ENCODE results near the gene IVD. TPM values are rescaled to one million over a fixed set of nuclear protein-coding genes. Genes with fewer than 3 reads are reported as not detected.

The IVD gene
- total RNA-seq, 1 experiment from 2014 or later: 93.1 TPM

GRCh38 chr15:40418126-40418525 is 12.5 kb downstream of the IVD start:
- WGBS (ENCODE audit: extremely low coverage, insufficient read length, low lambda C conversion rate): no CpG with 5 or more reads among the region's 10 CpGs
- Histone ChIP-seq H3T11ph (ENCODE audit: low read length) (no peak overlapping the region), H3K56ac (ENCODE audit: insufficient read length, low read depth, low read length) (no peak overlapping the region), H2BK15ac (ENCODE audit: low read depth, low read length) (no peak overlapping the region), H3K79me1 (ENCODE audit: insufficient read depth, low read depth, low read length, poor library complexity, severe bottlenecking) (no peaks in the 10 kb centered on the region), H2BK120ac (ENCODE audit: low read depth, low read length, poor library complexity, severe bottlenecking) (no peak overlapping the region), H3K4ac (ENCODE audit: low read depth, low read length) (no peak overlapping the region), H4K91ac (ENCODE audit: insufficient read length, low read depth, low read length) (no peak overlapping the region), H3K9ac (ENCODE audit: extremely low read depth, insufficient read length, low read length) (no peak overlapping the region), H3K4me1 (ENCODE audit: insufficient read depth, low read length) (no peaks in the 10 kb centered on the region), H2BK12ac (ENCODE audit: insufficient read length, low read depth, low read length) (no peak overlapping the region), H3K27me3 (ENCODE audit: insufficient read depth, low read length) (no peaks in the 10 kb centered on the region), H3K14ac (ENCODE audit: insufficient read depth, low read length) (no peak overlapping the region), H3K18ac (ENCODE audit: insufficient read length, low read depth, low read length) (no peak overlapping the region), H3K4me2 (ENCODE audit: insufficient read depth, insufficient read length, low read length) (no peak overlapping the region), H2AFZ (ENCODE audit: low read length) (no peak overlapping the region), H2BK20ac (ENCODE audit: low read depth, low read length, poor library complexity, severe bottlenecking) (no peak overlapping the region), H4K5ac (ENCODE audit: insufficient read length, low read depth, low read length) (no peak overlapping the region), H2BK5ac (ENCODE audit: insufficient read length, low read length) (no peak overlapping the region), H3K9me3 (ENCODE audit: control insufficient read depth, low read depth, low read length) (no peaks in the 10 kb centered on the region), H3K27ac (ENCODE audit: insufficient read length, low read depth, low read length) (no peak overlapping the region), H2AK5ac (ENCODE audit: insufficient read length, low read length) (no peak overlapping the region), H3K23ac (ENCODE audit: insufficient read length, low read depth, low read length) (no peak overlapping the region), H3K23me2 (ENCODE audit: insufficient read length, low read depth, low read length, poor library complexity, severe bottlenecking) (no peaks in the 10 kb centered on the region), H3K79me2 (ENCODE audit: insufficient read depth, low read length) (no peaks in the 10 kb centered on the region), H4K8ac (replicated peaks; ENCODE audit: insufficient read length, low read depth, low read length) (no peak overlapping the region), H4K20me1 (ENCODE audit: control insufficient read depth, insufficient read depth, insufficient read length) (no peaks in the 10 kb centered on the region)
- peaks cover 22 to 51% (median 51%) of the 10 kb centered on the region in 3 experiments; a peak in 6 of 7 replicates for H3K36me3 Mint-ChIP-seq (ENCODE audit: insufficient read depth in 1 of 3, low read depth in 3 of 3)
- DNase-seq: no peak
- no peak overlapping the region for H3K4me3 Mint-ChIP-seq
- H3K27me3 Mint-ChIP-seq (ENCODE audit: low read depth): peaks cover 4% of the 10 kb centered on the region; the same call in 1 of the 2 replicates
- no peak for TF ChIP-seq CTCF (conservative IDR thresholded peaks at IDR 0.05)
- no peaks in the 10 kb centered on the region for H3K9me3 Mint-ChIP-seq
- peaks cover 9 to 12% of the 10 kb centered on the region in 2 experiments for H3K4me1 Mint-ChIP-seq
- H3K27ac Mint-ChIP-seq: peak overlapping the region in 1 of 3 experiments; percentile 59; a peak in 1 of 7 replicates
